DMS53 (cell line): ENCODE data around the gene CRTC2.
"Not testable (repeated sequence)": the region's sequence is repeated elsewhere in the genome, so short reads cannot be mapped to it uniquely, and the experiment has no call there.

Experiments
- DNase-seq: peaks from one replicate; lab custom pipeline; 2025; lab: John Stamatoyannopoulos, UW

The CRTC2 gene

GRCh38 chr1:153929426-153929825 is 29.0 kb downstream of the CRTC2 start:
- no peak for DNase-seq

DNA sequence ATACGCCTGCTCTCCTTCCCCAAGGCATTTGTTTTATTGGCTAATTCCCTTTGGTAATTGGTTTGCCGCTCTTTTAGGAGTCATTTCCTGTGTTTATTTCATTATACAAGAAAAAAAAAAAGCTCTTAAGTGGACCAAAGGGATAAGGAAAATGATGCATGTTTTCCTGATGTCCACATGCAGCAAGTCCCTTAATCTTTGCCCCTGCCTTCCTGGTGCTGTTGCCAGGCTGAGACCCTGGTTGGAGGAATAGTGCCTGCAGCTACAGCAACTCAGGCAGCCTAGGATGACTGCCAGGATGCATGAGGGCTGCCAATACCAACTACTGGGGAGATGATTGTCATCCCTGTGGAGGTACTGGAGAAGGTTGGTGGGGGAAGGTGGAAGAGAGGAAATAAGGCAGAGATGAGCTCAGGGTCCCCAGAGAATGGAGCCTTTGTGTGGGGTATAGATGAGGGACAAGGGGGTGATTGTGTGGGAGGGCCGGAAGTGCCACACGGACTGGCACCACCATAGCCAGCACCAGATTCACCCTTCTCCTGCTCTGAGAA is 29.5 kb downstream of the CRTC2 start:
- DNase-seq = no peak

GRCh38 chr1:153928245-153928644 is 30.2 kb downstream of the CRTC2 start:
- no peak for DNase-seq

DNA sequence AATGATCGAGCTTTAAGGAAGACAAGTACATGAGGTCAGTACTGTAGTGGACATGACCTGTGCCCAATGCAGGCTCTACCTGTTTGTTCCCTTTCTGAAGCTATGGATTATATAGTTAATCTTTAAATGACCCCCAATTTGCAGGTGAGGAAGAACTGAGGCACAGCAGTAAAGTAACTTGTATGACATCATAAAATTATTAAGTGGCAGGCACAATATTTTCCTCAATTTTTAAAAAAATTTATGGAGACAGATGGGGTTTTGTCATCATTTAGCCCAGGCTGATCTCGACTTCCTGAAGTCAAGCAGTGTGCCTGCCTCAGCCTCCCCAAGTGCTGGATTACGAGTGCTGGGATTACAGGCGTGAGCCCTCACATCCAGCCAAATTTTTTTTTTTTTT is 32.0 kb downstream of the CRTC2 start:
- no peak for DNase-seq

DNA sequence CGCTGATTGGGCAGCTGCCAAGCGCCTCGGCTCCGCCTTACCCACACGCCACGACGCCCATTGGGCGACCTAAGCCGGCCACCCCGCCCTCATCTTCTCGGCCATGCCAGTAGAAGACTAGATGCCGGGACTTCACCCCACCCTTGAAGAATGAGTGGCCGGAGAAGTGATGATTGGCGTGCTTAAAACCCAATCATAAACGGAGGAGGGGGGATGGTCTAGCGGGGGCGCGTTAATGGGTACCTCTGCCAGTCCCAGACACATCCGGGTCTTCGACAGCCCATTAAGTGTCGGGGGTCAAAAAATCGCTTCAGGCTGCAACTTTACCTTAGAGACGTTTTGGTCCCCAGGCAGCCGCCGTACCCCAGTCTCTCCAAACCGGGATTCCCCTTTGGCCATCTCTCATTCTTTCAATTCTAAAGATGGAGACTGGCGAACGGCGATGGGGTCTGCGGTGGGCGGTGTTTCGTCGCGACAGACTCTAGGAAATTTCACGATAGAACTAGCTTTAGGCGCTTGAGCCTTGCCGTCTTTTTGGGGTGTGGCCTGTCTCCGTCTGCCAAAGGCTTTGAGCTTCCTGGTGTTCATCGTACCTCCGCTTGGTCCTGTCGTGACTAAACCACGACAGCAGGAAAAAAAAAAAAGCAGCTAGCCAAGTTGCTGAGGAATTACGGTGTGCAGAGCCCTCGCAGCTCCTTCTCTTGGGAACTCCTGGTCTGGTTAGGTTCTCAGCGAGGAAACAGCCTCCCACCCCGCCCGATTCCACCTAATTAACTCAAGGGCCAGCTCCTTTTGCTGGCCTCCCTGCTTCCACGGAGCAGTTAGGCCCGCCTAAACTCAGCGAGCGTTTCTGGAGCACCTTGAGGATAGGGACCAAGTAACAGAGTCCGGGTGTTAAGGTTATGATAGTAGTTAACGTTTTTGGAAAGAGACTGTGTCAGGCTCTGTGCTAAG is 35.2 kb downstream of the CRTC2 start, which contains the start of gene GATAD2B:
GATAD2B (minus strand) TSS at position 1 of the 954 bp plus-strand sequence. CDS start 94,625 bp downstream, outside the sequence.
- DNase-seq = peak; percentile 100

DNA sequence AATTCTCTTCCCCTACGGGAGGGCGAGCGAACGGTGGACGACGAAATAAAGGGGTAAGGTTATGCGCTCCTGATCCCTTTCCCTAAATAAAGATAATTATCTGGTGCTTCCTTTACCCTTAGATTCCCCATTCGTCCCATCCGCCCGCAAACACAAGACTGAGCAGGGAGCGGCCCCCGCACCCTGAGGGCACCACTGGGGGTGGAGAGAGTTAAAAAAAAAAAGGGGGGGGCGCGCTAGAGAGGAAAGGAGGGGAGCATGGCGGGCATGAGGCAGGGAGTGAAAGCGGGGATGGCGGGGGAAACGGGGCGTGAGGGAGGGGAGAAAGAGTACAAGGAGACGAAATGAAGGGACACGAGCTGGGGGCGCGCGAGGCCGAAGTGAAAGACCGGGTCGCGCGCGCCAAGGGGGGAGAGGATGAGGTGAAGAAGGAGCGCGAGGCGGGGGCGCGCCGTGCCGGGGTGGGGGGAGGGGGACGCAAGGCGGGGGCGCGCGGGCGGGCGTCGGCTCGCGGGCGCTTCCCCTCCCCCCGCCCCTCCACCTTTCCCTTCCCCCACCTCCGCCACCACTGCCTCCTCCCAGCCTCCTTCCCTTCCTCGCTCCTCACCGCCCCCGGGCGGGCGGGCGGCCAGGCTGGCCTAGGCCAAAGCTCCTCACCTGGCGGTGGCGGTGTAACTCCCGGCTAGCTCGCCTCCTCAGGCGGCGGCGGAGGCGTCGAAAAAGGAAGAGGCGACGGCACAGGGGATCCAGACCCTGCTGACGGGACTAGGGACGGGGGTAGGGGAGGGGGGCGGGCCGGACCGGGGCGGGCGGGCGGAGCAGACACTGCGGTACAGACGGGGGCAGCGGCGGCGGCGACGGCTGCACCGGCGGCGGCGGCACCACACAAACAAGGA is 36.1 kb downstream of the CRTC2 start:
- DNase-seq = peak; percentile 91

DNA sequence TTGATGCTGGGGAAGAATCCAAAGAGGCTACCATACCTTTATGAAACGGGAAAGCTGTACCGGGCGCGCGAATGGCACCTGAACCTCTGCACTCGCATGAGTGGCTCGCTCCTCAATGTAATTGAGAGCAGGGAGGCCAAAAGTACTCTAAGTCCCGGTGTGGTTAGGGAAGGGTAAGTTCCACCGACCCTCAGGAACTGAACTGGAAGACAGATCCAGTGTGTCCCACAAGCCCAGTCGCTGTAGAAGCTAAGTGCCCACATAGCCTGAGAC is 36.7 kb downstream of the CRTC2 start:
- peak; percentile 55 for DNase-seq

- DNase-seq = no peak
Measured at GRCh38 chr1:153921080-153921802, 37.2 kb downstream of the CRTC2 start.

- no peak for DNase-seq
Measured at GRCh38 chr1:153919876-153920852, 38.2 kb downstream of the CRTC2 start.

- DNase-seq = no peak
Measured at GRCh38 chr1:153916297-153916696, 42.1 kb downstream of the CRTC2 start.

- DNase-seq = no peak
Measured at GRCh38 chr1:153912349-153912748, 46.1 kb downstream of the CRTC2 start.

DNA sequence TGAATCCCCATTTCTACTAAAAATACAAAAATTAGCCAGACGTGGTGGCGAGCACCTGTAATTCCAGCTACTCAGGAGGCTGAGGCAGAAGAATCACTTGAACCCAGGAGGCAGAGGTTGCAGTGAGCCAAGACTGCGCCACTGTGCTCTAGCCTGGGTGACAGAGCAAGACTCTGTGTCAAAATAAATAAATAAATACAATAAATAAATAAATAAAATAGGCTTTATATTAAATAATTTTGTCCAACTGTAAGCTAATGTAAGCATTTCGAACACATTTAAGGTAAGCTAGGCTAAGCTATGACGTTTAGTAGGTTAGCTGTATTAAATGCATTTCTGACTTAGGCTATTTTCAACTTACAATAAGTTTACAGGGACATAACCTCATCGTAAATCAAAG is 47.9 kb downstream of the CRTC2 start:
- DNase-seq = not testable (repeated sequence)

DNA sequence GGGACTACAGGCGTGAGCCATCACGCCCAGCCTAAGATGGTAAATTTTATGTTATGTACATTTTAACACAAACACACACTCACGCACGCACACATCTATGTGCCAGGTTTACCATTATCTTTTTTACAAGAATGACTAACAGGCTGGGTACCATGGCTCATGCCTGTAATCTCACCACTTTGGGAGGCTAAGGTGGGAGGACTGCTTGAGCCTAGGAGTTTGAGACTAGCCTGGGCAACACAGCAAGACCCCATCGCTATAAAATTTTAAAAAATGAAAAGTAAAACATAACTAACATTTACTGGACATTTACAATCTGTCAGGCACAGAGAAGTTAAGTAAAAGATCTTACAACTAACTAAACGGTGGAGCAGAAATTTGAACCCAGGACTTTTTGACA is 50.3 kb downstream of the CRTC2 start:
- no peak for DNase-seq

GRCh38 chr1:153907134-153907533 is 51.3 kb downstream of the CRTC2 start:
- DNase-seq = no peak

- no peak for DNase-seq
Measured at GRCh38 chr1:153906396-153906795, 52.0 kb downstream of the CRTC2 start.

DNA sequence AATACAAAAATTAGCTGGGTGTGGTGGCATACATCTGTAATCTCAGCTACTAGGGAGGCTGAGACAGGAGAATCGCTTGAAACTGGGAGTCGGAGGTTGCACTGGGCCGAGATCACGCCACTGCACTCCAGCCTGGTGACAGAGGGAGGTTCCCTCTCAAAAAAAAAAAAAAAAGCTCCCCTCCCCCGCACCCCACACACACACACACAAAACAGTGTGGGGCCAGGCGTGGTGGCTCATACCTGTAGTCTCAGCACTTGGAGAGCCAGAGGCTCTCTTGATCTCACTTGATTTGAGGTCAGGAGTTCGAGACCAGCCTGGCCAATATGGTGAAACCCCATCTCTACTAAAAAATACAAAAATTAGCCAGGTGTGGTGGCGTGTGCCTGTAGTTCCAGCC is 52.5 kb downstream of the CRTC2 start:
- not testable (repeated sequence) for DNase-seq

DNA sequence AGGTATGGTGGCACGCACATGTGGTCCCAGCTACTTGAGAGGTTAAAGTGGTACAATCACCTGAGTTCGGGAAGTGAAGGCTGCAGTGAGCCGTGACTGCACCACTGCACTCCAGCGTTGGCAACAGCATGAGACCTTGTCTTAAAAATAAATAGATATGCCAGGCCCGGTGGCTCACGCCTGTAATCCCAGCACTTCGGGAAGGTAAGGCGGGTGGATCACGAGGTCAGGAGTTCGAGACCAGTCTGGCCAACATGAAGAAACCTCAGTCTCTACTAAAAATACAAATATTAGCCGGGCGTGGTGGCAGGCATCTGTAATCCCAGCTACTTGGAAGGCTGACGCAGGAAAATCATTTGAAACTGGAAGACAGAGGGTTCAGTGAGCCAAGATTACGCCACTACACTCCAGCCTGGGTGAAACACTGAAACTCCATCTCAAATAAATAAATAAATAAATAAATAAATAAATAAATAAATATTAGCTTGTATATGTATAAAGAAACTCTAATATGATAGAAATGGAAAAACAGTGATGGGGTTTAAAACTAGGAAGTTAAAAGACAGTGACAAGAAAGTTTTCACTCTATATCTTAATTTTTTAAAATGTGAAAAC is 54.5 kb downstream of the CRTC2 start:
- no peak for DNase-seq

DNA sequence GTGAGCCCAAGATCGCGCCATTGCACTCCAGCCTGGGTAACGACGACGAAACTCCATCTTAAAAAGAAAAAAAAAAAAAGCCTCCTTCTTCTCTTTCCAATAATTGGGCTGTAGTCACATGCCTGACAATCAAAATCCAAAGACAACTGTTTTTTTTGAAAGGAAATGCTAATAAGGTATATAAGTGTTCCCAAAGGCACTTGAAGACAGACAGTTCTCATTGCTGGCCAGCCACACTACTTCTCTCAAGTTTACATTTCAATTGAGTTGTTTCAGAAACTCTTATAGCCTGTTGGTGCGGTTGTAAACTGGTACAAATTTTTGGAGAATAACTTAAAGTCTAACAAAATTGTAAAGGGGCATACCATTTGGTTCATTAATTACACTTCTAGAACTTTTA is 58.9 kb downstream of the CRTC2 start:
- DNase-seq = no peak
